HepG2 (cell line): Measurements from ENCODE around the gene ZNF670. TPM values are rescaled to one million over a fixed set of nuclear protein-coding genes. Genes with fewer than 3 reads are reported as not detected.

Experiments
- AHR ChIP-seq: IDR thresholded peaks from 2 replicates; pipeline ENCODE4 v1.6.1; 2018; ENCODE audit warnings: missing genetic modification reagents, missing compliant biosample characterization
- DRAP1 ChIP-seq: IDR thresholded peaks from 2 replicates; pipeline ENCODE4 v1.6.1; 2016; ENCODE audit warnings: missing genetic modification reagents, missing compliant biosample characterization
- ELF1 ChIP-seq: sonication (generic); formaldehyde crosslinking; IDR thresholded peaks from 2 replicates; pipeline ENCODE4 v1.4.0; 2020; ENCODE audit warnings: missing genetic modification reagents
- EZH2 ChIP-seq: conservative IDR thresholded peaks from 2 replicates; pipeline ENCODE4 v1.6.1; 2012; ENCODE audit warnings: mild to moderate bottlenecking, low read depth, low read length, moderate library complexity
- FOXK2 ChIP-seq: fragments of 450-650 bp; IDR thresholded peaks from 2 replicates; pipeline ENCODE4 v1.6.1; 2016
- JARID2 ChIP-seq: sonication (generic); formaldehyde crosslinking; IDR thresholded peaks from 2 replicates; pipeline ENCODE4 v1.8.1; 2023; ENCODE audit warnings: missing genetic modification reagents, inconsistent platforms; ENCODE audit not compliant: insufficient replicate concordance
- KLF12 ChIP-seq: sonication (generic); formaldehyde crosslinking; IDR thresholded peaks from 2 replicates; pipeline ENCODE4 v1.4.0; 2020; ENCODE audit warnings: missing genetic modification reagents, borderline replicate concordance
- MED13 ChIP-seq: sonication (generic); formaldehyde crosslinking; IDR thresholded peaks from 2 replicates; pipeline ENCODE4 v1.5.0; 2020; ENCODE audit warnings: missing genetic modification reagents
- MEIS2 ChIP-seq: sonication (generic); formaldehyde crosslinking; IDR thresholded peaks from 2 replicates; pipeline ENCODE4 v1.9.0; 2021; ENCODE audit warnings: mild to moderate bottlenecking, missing genetic modification reagents
- MLLT10 ChIP-seq: sonication (generic); formaldehyde crosslinking; IDR thresholded peaks from 2 replicates; pipeline ENCODE4 v1.4.0; 2020; ENCODE audit warnings: missing genetic modification reagents
- MXD1 ChIP-seq: sonication (generic); formaldehyde crosslinking; IDR thresholded peaks from 2 replicates; pipeline ENCODE4 v1.4.0; 2020; ENCODE audit warnings: mild to moderate bottlenecking, missing genetic modification reagents
- NFRKB ChIP-seq: fragments of 450-650 bp; IDR thresholded peaks from 2 replicates; pipeline ENCODE4 v1.6.1; 2017
- PRPF4 ChIP-seq: fragments of 200-400 bp; formaldehyde crosslinking; IDR thresholded peaks from 2 replicates; pipeline ENCODE4 v1.6.1; 2016; ENCODE audit warnings: low read length, low read depth; ENCODE audit not compliant: poor library complexity, severe bottlenecking
- RCOR2 ChIP-seq: IDR thresholded peaks from 2 replicates; pipeline ENCODE4 v1.6.1; 2016; ENCODE audit warnings: missing biosample characterization, missing genetic modification reagents
- RERE ChIP-seq: IDR thresholded peaks from 2 replicates; pipeline ENCODE4 v1.6.1; 2016; ENCODE audit warnings: low read depth, missing genetic modification reagents, missing compliant biosample characterization
- TMF1 ChIP-seq: sonication (generic); formaldehyde crosslinking; IDR thresholded peaks from 2 replicates; pipeline ENCODE4 v1.8.1; 2022; ENCODE audit warnings: low read depth, missing genetic modification reagents
- ZBTB25 ChIP-seq: IDR thresholded peaks from 2 replicates; pipeline ENCODE4 v1.6.1; 2018; ENCODE audit warnings: missing genetic modification reagents
- ZBTB37 ChIP-seq: sonication (generic); formaldehyde crosslinking; IDR thresholded peaks from 2 replicates; pipeline ENCODE4 v1.4.0; 2020; ENCODE audit warnings: mild to moderate bottlenecking, missing genetic modification reagents
- ZNF557 ChIP-seq: sonication (generic); formaldehyde crosslinking; IDR thresholded peaks from 2 replicates; pipeline ENCODE4 v1.4.0; 2020; ENCODE audit warnings: missing genetic modification reagents
- ZNF639 ChIP-seq: conservative IDR thresholded peaks from 2 replicates; pipeline ENCODE4 v1.6.1; 2018; ENCODE audit warnings: missing genetic modification reagents
- polyA plus RNA-seq, 8 experiments: library from polyadenylated mRNA; depleted of rRNA in 3 of 8; stranded (reverse) in 7 of 8; unstranded in 1 of 8; fragments of >200 nt; fragmentation: Illumina TruSeq in 4 of 8; extraction: Trizol in 4 of 8; gene quantifications; 2 replicates each; pipeline versions ENCODE4 v1.2.1 to v1.2.3, GENCODE V29; 2011 to 2016; ENCODE audit warnings: low read depth in 4 of 8, missing spikeins in 1 of 8, mixed read lengths in 1 of 8; ENCODE audit not compliant: insufficient read depth in 1 of 8
- total RNA-seq, 5 experiments: library from RNA; depleted of rRNA; stranded (reverse); fragments of >200 nt; fragmentation: Illumina TruSeq; extraction: Trizol; gene quantifications; 2 replicates each; pipeline ENCODE4 v1.2.3, GENCODE V29; 2016; ENCODE audit warnings: low read depth in 1 of 5

The ZNF670 gene
- total and polyA plus RNA-seq, 2 of the 13 experiments (the other 11 are each of a cell fraction or from before 2014, with no cell fraction given), result 4.2 to 10.9 TPM

- TF ChIP-seq ELF1 (CRISPR knock-in tag), result peak; percentile 92
- no peak for TF ChIP-seq NFRKB
- peak; percentile 61; the same call in 1 of the 2 replicates for TF ChIP-seq MXD1 (CRISPR knock-in tag)
- no peak for TF ChIP-seq ZBTB37 (CRISPR knock-in tag)
- TF ChIP-seq RCOR2 (CRISPR knock-in tag), result no peak
- TF ChIP-seq KLF12, result peak; percentile 24; the same call in 1 of the 2 replicates
- TF ChIP-seq FOXK2, result no peak
- TF ChIP-seq JARID2 (CRISPR knock-in tag), result no peak
- TF ChIP-seq ZNF557 (CRISPR knock-in tag), result 0 out of 2 replicates have a peak, but pooled peaks have one; percentile 35
- TF ChIP-seq MLLT10 (CRISPR knock-in tag), result no peak
- TF ChIP-seq TMF1 (CRISPR knock-in tag), result peak; percentile 60; the same call in 1 of the 2 replicates
- TF ChIP-seq AHR, result peak; percentile 61
- TF ChIP-seq RERE (CRISPR knock-in tag), result 0 out of 2 replicates have a peak, but pooled peaks have one; percentile 34
- TF ChIP-seq ZBTB25 (CRISPR knock-in tag), result 0 out of 2 replicates have a peak, but pooled peaks have one; percentile 45
- peak; percentile 88 for TF ChIP-seq DRAP1 (CRISPR knock-in tag)
- TF ChIP-seq ZNF639 (CRISPR knock-in tag), result no peak
- no peak for TF ChIP-seq PRPF4
- no peak for TF ChIP-seq MED13 (CRISPR knock-in tag)
- no peak for TF ChIP-seq EZH2
- TF ChIP-seq MEIS2, result peak; percentile 80; the same call in 1 of the 2 replicates
Observed at GRCh38 chr1:247103859-247104591, 25.4 kb upstream of the ZNF670 start, which contains the start of gene ZNF669 (continued).
